NCI-H1048 (cell line): Measurements from ENCODE around the gene ERP27.

Source experiments
- DNase-seq: peaks from one replicate; lab custom pipeline; 2025; lab: John Stamatoyannopoulos, UW

ERP27 gene

GRCh38 chr12:14936224-14936861 is 2.0 kb downstream of the ERP27 start:
- no peak for DNase-seq

- DNase-seq, result no peak
Observed at GRCh38 chr12:14935031-14935430, 3.3 kb downstream of the ERP27 start.

DNA sequence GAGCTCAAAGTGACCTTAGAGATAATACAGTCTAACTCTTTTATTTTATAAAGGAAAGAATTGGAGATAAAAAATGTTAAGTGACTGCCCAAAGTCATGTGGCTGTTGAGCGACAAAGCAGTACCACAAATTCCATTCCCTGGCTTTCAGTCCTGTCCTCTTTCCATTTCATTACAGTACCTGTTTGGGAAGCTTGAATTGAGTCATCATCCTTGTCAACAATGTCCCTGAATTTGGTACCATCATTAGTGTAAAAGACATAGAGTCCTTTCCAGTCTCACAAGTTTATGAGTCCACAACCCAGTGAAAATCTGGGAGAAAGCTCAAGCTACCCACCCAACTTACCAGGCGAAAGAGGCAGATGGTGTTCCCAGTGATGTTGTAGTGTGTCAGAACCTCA is 3.8 kb downstream of the ERP27 start:
- no peak for DNase-seq

- DNase-seq, result no peak
Observed at GRCh38 chr12:14931791-14932560, 6.4 kb downstream of the ERP27 start.

DNA sequence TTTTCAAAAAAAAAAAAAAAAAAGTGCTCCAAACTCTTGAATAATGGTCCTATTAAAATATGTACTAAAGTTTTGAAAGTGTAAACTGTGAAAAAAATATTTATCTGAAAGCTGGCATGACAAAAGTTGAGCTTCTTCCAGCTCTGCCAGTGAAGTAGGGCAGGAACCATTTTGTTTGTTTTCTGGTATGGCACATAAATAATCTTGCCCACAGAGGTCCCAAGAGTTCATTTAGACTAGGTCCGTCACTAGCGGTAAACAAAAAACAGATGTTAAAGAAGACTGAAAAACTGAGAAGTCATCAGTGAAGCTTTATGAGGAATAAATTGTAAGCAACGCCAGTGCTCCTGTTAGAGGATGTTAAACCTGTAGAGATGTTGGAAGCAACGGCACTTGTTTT is 7.0 kb downstream of the ERP27 start:
- no peak for DNase-seq

DNA sequence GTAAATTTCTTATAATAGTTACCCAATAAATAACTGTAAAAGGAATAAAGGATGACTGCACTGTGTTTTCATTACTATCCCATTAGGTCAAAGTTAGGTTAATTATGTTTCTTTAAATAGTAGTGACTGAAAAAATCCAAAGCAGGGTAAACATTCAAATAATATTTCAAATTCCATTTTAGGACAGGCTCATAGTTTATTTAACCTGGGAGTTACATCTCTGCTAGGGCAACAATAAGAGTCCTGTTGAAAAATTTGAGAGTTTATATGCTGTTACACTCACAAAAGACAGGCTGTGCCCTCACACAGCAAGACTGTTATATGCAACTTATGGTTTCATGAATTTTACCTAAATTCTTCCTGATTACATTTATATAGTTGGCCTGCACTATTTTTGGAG is 8.0 kb downstream of the ERP27 start:
- DNase-seq, result no peak

GRCh38 chr12:14928931-14929330 is 9.4 kb downstream of the ERP27 start:
- DNase-seq, result peak; percentile 80

GRCh38 chr12:14927267-14927666 is 11.1 kb downstream of the ERP27 start:
- DNase-seq, result no peak

GRCh38 chr12:14924541-14924940 is 13.8 kb downstream of the ERP27 start:
- DNase-seq, result no peak

DNA sequence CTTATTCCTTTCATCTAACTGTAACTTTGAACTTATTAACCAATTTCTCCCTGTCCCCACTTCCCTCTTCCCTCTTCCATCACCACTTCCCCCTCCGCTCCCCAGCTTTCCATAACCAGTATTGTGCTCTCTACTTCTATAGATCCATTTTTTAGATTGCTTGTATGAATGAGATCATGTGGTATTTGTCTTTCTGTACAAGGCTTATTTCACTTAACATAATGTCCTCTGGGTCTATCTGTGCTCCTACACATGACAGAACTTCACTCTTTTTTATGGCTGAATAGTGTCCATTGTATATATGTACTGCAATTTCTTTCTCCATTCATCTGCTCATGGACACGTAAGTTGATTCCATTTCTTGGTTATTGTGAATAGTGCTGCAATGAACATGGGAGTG is 14.4 kb downstream of the ERP27 start:
- no peak for DNase-seq

DNA sequence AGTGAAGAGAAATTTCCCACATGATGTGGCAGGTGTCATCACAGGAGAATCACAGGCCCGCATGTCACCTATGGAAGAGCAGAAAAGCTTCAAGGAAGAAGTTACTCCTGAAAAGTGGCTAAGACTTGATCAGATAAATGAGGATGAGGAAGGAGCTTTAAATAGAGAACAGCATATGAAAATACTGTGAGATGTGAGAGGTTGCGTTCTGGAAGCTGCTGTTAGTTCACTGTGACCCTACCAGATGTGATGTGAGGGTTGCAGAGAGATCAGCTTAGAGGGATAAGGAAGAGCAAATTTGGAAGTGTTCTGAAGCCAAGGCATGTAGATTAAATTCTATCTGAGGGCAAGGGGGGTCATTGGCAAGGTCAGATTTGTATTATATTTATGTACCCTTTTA is 17.1 kb downstream of the ERP27 start:
- DNase-seq, result no peak

DNA sequence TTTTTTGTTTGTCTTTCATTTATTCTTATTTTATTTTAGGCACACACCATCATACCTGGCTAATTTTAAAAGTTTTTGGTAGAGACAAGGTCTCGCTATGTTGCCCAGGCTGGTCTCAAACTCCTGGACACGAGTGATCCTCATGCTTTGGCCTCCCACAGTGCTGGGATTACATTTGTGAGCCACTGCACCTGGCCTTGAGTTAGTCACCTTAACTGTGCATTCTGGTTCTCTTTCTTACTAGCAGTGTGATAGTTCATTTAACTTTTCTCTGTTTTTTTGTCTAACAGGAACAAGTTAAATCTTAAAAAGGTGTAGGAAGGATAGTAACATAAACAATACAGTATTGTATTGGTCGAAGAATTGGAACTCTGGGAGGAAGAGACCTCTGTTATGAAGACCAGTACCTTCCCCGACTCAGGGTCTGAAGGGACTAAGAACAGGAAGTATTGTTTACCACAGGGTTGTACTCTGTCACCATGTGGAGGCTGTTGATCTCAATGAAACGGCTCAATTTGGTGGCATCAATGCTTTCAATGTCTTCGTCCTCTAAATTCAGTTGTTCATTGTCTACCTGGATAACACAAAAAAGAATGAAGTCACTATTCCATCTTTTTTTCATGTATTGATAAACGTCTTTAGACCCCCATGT is 17.7 kb downstream of the ERP27 start:
- no peak for DNase-seq

DNA sequence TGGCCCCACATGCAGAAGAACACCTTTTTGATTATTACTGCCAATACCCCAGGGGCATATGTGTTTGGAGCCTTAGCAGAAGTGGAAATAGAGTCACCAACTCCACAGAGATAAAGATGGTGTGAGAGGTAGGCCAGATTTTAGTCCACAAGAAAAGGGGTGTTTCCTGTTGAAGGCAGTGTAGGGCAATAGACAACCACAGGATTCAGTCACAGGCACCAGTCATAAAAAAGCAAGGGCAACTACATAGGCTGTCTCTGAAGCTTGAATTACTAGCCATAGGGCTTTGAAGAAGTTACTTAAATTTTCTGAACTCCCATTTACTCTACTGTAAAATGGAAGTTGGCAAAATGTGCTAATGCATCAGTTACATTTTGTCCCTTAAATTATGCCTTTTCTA is 18.9 kb downstream of the ERP27 start:
- no peak for DNase-seq

GRCh38 chr12:14915736-14916135 is 22.6 kb downstream of the ERP27 start:
- no peak for DNase-seq

DNA sequence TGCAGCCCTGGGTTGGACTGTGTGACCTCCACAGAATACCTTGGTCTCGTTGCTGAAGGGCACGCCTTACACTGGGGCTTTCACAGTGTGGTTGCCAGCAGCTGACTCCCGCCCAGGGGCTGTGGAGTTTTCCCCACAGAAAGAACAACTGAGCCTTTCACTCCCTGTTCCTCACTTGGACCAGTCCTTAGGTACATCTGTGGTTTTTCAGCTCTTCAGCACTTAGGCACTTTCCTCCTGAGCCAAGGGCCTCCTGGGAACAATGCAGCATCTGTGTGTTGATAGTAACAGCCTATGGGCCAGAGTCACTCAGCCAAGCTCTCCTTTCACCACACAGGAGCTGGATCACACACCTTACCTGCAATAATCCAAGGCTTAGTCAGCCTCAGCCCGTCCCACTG is 25.0 kb downstream of the ERP27 start:
- DNase-seq, result no peak

GRCh38 chr12:14911131-14911530 is 27.2 kb downstream of the ERP27 start:
- no peak for DNase-seq

DNA sequence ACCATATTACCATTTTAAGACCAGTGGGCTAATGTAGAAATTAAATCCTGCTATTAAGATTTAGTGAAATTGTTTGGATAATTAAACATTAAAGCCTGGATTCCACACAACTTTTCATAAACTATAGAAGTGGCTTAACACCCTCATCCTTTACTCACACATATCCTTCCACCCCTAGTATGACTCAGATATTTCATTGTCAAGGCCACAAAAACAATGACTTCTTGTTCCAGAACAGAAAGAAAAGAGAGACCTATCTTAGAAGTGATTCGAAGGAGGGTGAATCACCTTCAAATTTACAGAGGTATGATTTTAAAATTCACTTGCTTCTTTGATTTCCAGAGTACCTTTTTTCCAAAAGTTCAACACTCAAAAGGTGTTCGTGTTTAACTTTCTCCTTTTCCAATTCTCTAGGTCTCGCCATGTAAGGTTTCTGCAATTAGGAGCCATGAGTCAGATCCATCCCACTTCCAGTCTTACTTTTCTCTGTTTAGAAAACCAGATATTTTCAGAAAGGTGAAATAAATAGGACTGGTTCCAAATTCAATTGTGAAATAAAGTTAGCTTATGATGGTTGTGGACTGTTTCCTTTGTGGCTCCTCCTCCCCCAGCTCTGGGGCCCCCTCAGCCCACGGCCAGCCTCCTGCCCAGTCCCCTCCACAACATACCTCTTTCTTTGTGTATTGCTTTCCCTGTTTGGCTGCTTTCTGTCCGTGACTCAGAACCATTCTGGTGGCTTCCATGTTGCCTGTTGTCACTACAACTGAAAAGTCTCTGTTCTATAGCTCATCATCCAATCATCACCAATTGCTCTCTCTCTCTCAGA is 28.0 kb downstream of the ERP27 start:
- no peak for DNase-seq

DNA sequence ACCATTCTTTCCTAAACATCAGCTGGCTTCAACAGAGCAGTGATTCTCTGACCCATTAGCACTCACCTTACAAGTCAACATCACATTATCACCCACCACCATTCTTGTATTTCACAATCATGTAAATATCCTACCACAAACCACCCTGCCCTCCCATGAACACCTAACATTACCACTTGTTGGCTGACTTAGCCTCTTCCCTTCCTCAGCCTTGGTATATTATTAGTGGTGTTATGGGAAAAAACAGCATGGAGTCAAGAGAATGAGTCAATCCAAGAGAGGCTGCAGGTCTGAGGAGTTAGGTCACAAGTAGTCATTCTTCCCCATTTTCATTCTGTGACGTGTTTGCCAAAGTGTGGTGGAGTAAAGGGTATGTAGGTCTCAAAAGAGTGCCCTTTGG is 30.4 kb downstream of the ERP27 start:
- no peak for DNase-seq

GRCh38 chr12:14906114-14906513 is 32.2 kb downstream of the ERP27 start:
- no peak for DNase-seq

GRCh38 chr12:14905269-14906004 is 32.9 kb downstream of the ERP27 start:
- no peak for DNase-seq

DNA sequence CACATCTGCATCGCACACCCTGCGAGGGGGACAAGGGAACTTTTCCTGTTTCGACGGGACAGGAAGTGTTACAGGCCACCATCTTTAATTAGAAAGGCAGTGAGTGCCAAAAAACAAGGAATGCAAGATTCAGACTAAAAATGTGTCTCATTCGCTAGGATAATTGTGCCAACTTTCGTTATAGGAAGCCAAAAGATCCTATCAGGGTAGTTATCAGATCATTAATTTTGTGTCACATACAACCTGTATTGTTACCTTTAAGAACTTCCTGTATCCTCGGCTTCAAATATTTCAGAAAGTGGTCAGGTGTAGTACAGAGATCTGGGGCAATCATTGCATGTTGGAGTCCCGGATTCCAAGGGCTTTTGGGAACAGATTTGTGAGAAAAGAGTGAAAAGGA is 33.5 kb downstream of the ERP27 start:
- DNase-seq, result no peak
